IMR-90 (cell line): ENCODE measurements around the gene RIF1. TPM values are rescaled to one million over a fixed set of nuclear protein-coding genes. Genes with fewer than 3 reads are reported as not detected.

ENCODE experiments used
- ATAC-seq: fragments of 200-7000 bp; cut with Tn5 transposase; 2 replicates; pipeline ENCODE4 v1.9.1; 2020; ENCODE audit warnings: low read depth, mild to moderate bottlenecking, moderate library complexity
- BruUV-seq: library from RNA; stranded (reverse); fragments of 400-500 nt; replicated peaks from 2 replicates; lab custom pipeline; 2021; lab: Mats Ljungman, UMichigan
- CTCF ChIA-PET: fragments of 300-600 bp; formaldehyde crosslinking; extraction: SDS; loops from one replicate; lab custom pipeline; 2021; ENCODE audit warnings: antibody characterized with exemption; lab: Yijun Ruan, JAX
- POLR2A ChIA-PET: fragments of 300-600 bp; sonication (Branson Sonifier 250); formaldehyde crosslinking; loops from one replicate; lab custom pipeline; 2022; ENCODE audit warnings: antibody characterized with exemption; ENCODE audit not compliant: unreplicated experiment; lab: Charles Lee
- DNase-seq: peaks from one replicate; pipeline ENCODE4 v3.0.0; 2013
- H2AFZ ChIP-seq: replicated peaks from 2 replicates; pipeline ENCODE3; 2013; ENCODE audit warnings: low read length, mild to moderate bottlenecking; ENCODE audit not compliant: poor library complexity
- H2AK5ac ChIP-seq: 2 replicates; pipeline ENCODE4 v1.6.1; 2013; ENCODE audit warnings: low read depth, low read length, inconsistent platforms
- H2AK9ac ChIP-seq: replicated peaks from 2 replicates; pipeline ENCODE3; 2013; ENCODE audit warnings: mild to moderate bottlenecking, low read depth, low read length, moderate library complexity; ENCODE audit not compliant: poor library complexity
- H2BK120ac ChIP-seq: 2 replicates; pipeline ENCODE4 v1.6.1; 2013; ENCODE audit warnings: low read depth, low read length, inconsistent platforms
- H2BK15ac ChIP-seq: 3 replicates; pipeline ENCODE4 v1.6.1; 2013; ENCODE audit warnings: low read depth, low read length, inconsistent platforms
- H2BK20ac ChIP-seq: 2 replicates; pipeline ENCODE4 v1.6.1; 2013; ENCODE audit warnings: low read depth, mild to moderate bottlenecking, inconsistent platforms, low read length, moderate library complexity
- H2BK5ac ChIP-seq: 2 replicates; pipeline ENCODE4 v1.6.1; 2013; ENCODE audit warnings: mild to moderate bottlenecking, low read depth, low read length, inconsistent platforms; ENCODE audit not compliant: poor library complexity, severe bottlenecking
- H3K14ac ChIP-seq: replicated peaks from 2 replicates; pipeline ENCODE4 v1.6.1; 2013; ENCODE audit warnings: low read depth, low read length, inconsistent platforms
- H3K18ac ChIP-seq: 2 replicates; pipeline ENCODE4 v1.6.1; 2013; ENCODE audit warnings: low read depth, low read length, control low read depth
- H3K23ac ChIP-seq: 2 replicates; pipeline ENCODE4 v1.6.1; 2013; ENCODE audit warnings: low read depth, low read length, inconsistent platforms
- H3K27ac ChIP-seq: 2 replicates; pipeline ENCODE4 v1.5.1; 2013; ENCODE audit warnings: mild to moderate bottlenecking, control low read depth, low read length; ENCODE audit not compliant: insufficient read depth
- H3K27me3 ChIP-seq: 2 replicates; pipeline ENCODE4 v1.6.1; 2013; ENCODE audit warnings: low read length; ENCODE audit not compliant: control insufficient read depth, insufficient read depth
- H3K36me3 ChIP-seq: 2 replicates; pipeline ENCODE4 v1.6.1; 2013; ENCODE audit warnings: low read length, mixed read lengths; ENCODE audit not compliant: control insufficient read depth, insufficient read depth
- H3K4ac ChIP-seq: 2 replicates; pipeline ENCODE4 v1.6.1; 2013; ENCODE audit warnings: low read depth, low read length, inconsistent platforms
- H3K4me1 ChIP-seq: 2 replicates; pipeline ENCODE4 v1.6.1; 2013; ENCODE audit warnings: low read length, mixed read lengths; ENCODE audit not compliant: control insufficient read depth, insufficient read depth
- H3K4me2 ChIP-seq: 2 replicates; pipeline ENCODE4 v1.6.1; 2013; ENCODE audit warnings: low read depth, mild to moderate bottlenecking, control low read depth, low read length, moderate library complexity
- H3K4me3 ChIP-seq: 2 replicates; pipeline ENCODE4 v1.5.1; 2013; ENCODE audit warnings: low read depth, mild to moderate bottlenecking, control low read depth, low read length, moderate library complexity; ENCODE audit not compliant: insufficient read depth
- H3K56ac ChIP-seq: 2 replicates; pipeline ENCODE4 v1.6.1; 2013; ENCODE audit warnings: low read length, inconsistent platforms; ENCODE audit not compliant: insufficient read depth; ENCODE audit errors: extremely low read depth
- H3K79me1 ChIP-seq, 2 experiments: 2 replicates each; pipeline ENCODE4 v1.6.1; 2013; ENCODE audit warnings: low read length in 2 of 2, inconsistent platforms in 1 of 2, low read depth in 1 of 2
- H3K9ac ChIP-seq: 2 replicates; pipeline ENCODE4 v1.6.1; 2013; ENCODE audit warnings: low read depth, low read length, control low read depth
- H3K9me1 ChIP-seq: 2 replicates; pipeline ENCODE4 v1.6.1; 2013; ENCODE audit warnings: low read length, inconsistent platforms; ENCODE audit not compliant: insufficient read depth
- H3K9me3 ChIP-seq: 2 replicates; pipeline ENCODE4 v1.6.1; 2013; ENCODE audit warnings: low read length; ENCODE audit not compliant: control insufficient read depth, insufficient read depth
- H4K20me1 ChIP-seq: 2 replicates; pipeline ENCODE4 v1.6.1; 2013; ENCODE audit warnings: low read length, inconsistent platforms; ENCODE audit not compliant: insufficient read depth
- H4K5ac ChIP-seq: 2 replicates; pipeline ENCODE4 v1.6.1; 2013; ENCODE audit warnings: mild to moderate bottlenecking, low read depth, low read length, control low read depth
- H4K8ac ChIP-seq, 2 experiments: 2 replicates each; pipeline ENCODE4 v1.6.1; 2013; ENCODE audit warnings: low read depth in 2 of 2, low read length in 2 of 2, control low read depth in 1 of 2, inconsistent platforms in 1 of 2
- H4K91ac ChIP-seq: 2 replicates; pipeline ENCODE4 v1.6.1; 2013; ENCODE audit warnings: low read depth, low read length, inconsistent platforms; ENCODE audit not compliant: insufficient read depth
- BHLHE40 ChIP-seq: fragments of 150-350 bp; IDR thresholded peaks from 2 replicates; pipeline ENCODE4 v1.6.1; 2016; ENCODE audit warnings: mild to moderate bottlenecking, low read depth, low read length
- CEBPB ChIP-seq: IDR thresholded peaks from 2 replicates; pipeline ENCODE4 v1.6.1; 2012; ENCODE audit warnings: low read depth, low read length, improper control_type of control experiment
- CHD1 ChIP-seq: IDR thresholded peaks from 2 replicates; pipeline ENCODE4 v1.6.1; 2012; ENCODE audit warnings: low read depth, low read length, improper control_type of control experiment
- CTCF ChIP-seq: conservative IDR thresholded peaks from 2 replicates; pipeline ENCODE4 v1.5.1; 2012; ENCODE audit warnings: mild to moderate bottlenecking, low read depth, low read length, improper control_type of control experiment
- ELK1 ChIP-seq: fragments of 150-350 bp; IDR thresholded peaks from 2 replicates; pipeline ENCODE4 v1.6.1; 2016; ENCODE audit warnings: low read depth, mild to moderate bottlenecking, low read length, moderate library complexity, borderline replicate concordance
- FOS ChIP-seq: fragments of 150-350 bp; IDR thresholded peaks from 2 replicates; pipeline ENCODE4 v1.6.1; 2016; ENCODE audit warnings: low read depth, low read length
- MAFK ChIP-seq: IDR thresholded peaks from 2 replicates; pipeline ENCODE4 v1.6.1; 2012; ENCODE audit warnings: low read depth, low read length, improper control_type of control experiment
- MAZ ChIP-seq: IDR thresholded peaks from 2 replicates; pipeline ENCODE4 v1.6.1; 2012; ENCODE audit warnings: low read depth, mild to moderate bottlenecking, low read length, improper control_type of control experiment, moderate library complexity, borderline replicate concordance
- MXI1 ChIP-seq: IDR thresholded peaks from 2 replicates; pipeline ENCODE4 v1.6.1; 2012; ENCODE audit warnings: low read depth, mild to moderate bottlenecking, low read length, moderate library complexity, borderline replicate concordance
- NFE2L2 ChIP-seq: fragments of 150-350 bp; IDR thresholded peaks from 2 replicates; pipeline ENCODE4 v1.6.1; 2016; ENCODE audit warnings: low read depth, mild to moderate bottlenecking, low read length
- POLR2A ChIP-seq: IDR thresholded peaks from 2 replicates; pipeline ENCODE4 v1.6.1; 2012; ENCODE audit warnings: mild to moderate bottlenecking, low read depth, low read length
- RAD21 ChIP-seq: IDR thresholded peaks from 2 replicates; pipeline ENCODE4 v1.6.1; 2012; ENCODE audit warnings: low read length, improper control_type of control experiment
- RCOR1 ChIP-seq: IDR thresholded peaks from 2 replicates; pipeline ENCODE4 v1.6.1; 2012; ENCODE audit warnings: mild to moderate bottlenecking, low read length, improper control_type of control experiment; ENCODE audit not compliant: insufficient replicate concordance
- RFX5 ChIP-seq: IDR thresholded peaks from 2 replicates; pipeline ENCODE4 v1.8.0; 2012; ENCODE audit warnings: low read depth, mild to moderate bottlenecking, low read length, moderate library complexity
- SMC3 ChIP-seq: fragments of 150-350 bp; IDR thresholded peaks from 2 replicates; pipeline ENCODE4 v1.6.1; 2016; ENCODE audit warnings: low read depth, mild to moderate bottlenecking, antibody characterized with exemption, low read length, moderate library complexity
- USF2 ChIP-seq: fragments of 150-350 bp; IDR thresholded peaks from 2 replicates; pipeline ENCODE4 v1.6.1; 2017; ENCODE audit warnings: mild to moderate bottlenecking, antibody characterized with exemption, low read length, low read depth
- WGBS, 2 experiments: methylation state at CpG; one replicate each; pipeline versions ENCODE4 v1.1.5 to v1.1.7; 2013; ENCODE audit warnings: missing lambda C conversion rate in 2 of 2; ENCODE audit not compliant: insufficient read length in 1 of 2; ENCODE audit errors: extremely low coverage in 2 of 2; 5-methylcytosine and 5-hydroxymethylcytosine counted together
- dilution Hi-C: fragments of 300-500 bp; cut with HindIII; formaldehyde crosslinking; loops from one replicate; pipeline ENCODE4 v1.14.3; 2018; ENCODE audit warnings: low sequenced_read_pairs; ENCODE audit not compliant: unreplicated experiment
- in situ Hi-C: fragments of 300-500 bp; cut with MboI; formaldehyde crosslinking; loops from 3 replicates; pipeline ENCODE4 v1.14.3; 2019; ENCODE audit warnings: low sequenced_read_pairs, inconsistent platforms, mixed read lengths
- intact Hi-C: fragments of 100-400 bp; cut with micrococcal nuclease; formaldehyde crosslinking; loops from 2 replicates; pipeline ENCODE4 v1.10.0; 2022
- polyA plus RNA-seq, 3 experiments: library from polyadenylated mRNA; depleted of rRNA; stranded (reverse); fragments of >200 nt; gene quantifications; 2 replicates each; pipeline ENCODE4 v1.2.3, GENCODE V29; 2012; ENCODE audit warnings: low replicate concordance in 1 of 3
- total RNA-seq: library from RNA; depleted of rRNA; stranded (reverse); fragments of >200 nt; gene quantifications from 2 replicates; pipeline ENCODE4 v1.2.3, GENCODE V29; 2012

The RIF1 gene
- total and polyA plus RNA-seq, 2 of the 4 experiments (the other 2 are of a cell fraction) = 4.3 to 43.9 TPM

GRCh38 chr2:151394509-151394908, 15.2 kb upstream of the RIF1 start:
- no peak overlapping the region for H3K27ac ChIP-seq
- H3K9me3 ChIP-seq = peaks cover 5% of the 10 kb centered on the region; the same call in 1 of the 2 replicates
- no peaks in the 10 kb centered on the region for H3K4me1 ChIP-seq
- no peak overlapping the region for H2BK5ac ChIP-seq
- no peak overlapping the region for H2AK5ac ChIP-seq
- H4K20me1 ChIP-seq = no peaks in the 10 kb centered on the region
- H2BK20ac ChIP-seq = no peak overlapping the region
- H3K79me1 ChIP-seq = no peaks in the 10 kb centered on the region
- H3K14ac ChIP-seq = no peak overlapping the region
- CTCF ChIA-PET = no interaction called here
- no peak overlapping the region for H3K18ac ChIP-seq
- H4K5ac ChIP-seq = no peak overlapping the region
- H3K56ac ChIP-seq = no peak overlapping the region
- no peak overlapping the region for H4K8ac ChIP-seq
- DNase-seq = no peak
- no TSS peak for BruUV-seq
- H3K4ac ChIP-seq = no peak overlapping the region
- no peaks in the 10 kb centered on the region for H3K9me1 ChIP-seq
- no peak overlapping the region for H3K4me3 ChIP-seq
- H3K36me3 ChIP-seq = no peaks in the 10 kb centered on the region
- no peak overlapping the region for H2BK15ac ChIP-seq
- POLR2A ChIA-PET = no interaction called here
- in situ Hi-C loops (no loop called here), dilution Hi-C loops (no loop called here), intact Hi-C loops (no loop called here)
- no peak overlapping the region for H2BK120ac ChIP-seq
- no peaks in the 10 kb centered on the region for H3K27me3 ChIP-seq
- no peak overlapping the region for H3K4me2 ChIP-seq
- no peak overlapping the region for H2AK9ac ChIP-seq
- no peak overlapping the region for H2AFZ ChIP-seq
- no peak overlapping the region for H4K91ac ChIP-seq
- TF ChIP-seq RCOR1 (no peak), RFX5 (no peak), CEBPB (no peak), SMC3 (no peak), MAZ (no peak), NFE2L2 (no peak), MAFK (no peak), MXI1 (no peak), CTCF (no peak), BHLHE40 (no peak), FOS (no peak), RAD21 (no peak), CHD1 (no peak), POLR2A (no peak), ELK1 (no peak), USF2 (no peak)
- WGBS, 2 experiments = 100% methylated on average over 1 of the region's 4 CpGs; no CpG with 5 or more reads in 1 of the 2 experiments
- H3K23ac ChIP-seq = no peak overlapping the region
- no peak overlapping the region for H3K9ac ChIP-seq
- no peak for ATAC-seq
